Left colon (tissue), 2 donors: ENCODE measurements around the gene STK32C. TPM values are rescaled to one million over a fixed set of nuclear protein-coding genes. Genes with fewer than 3 reads are reported as not detected.
A peak's percentile ranks its signal among the peaks of the same experiment; 100 is the strongest.

Source experiments
- ATAC-seq: fragments of 200-7000 bp; cut with Tn5 transposase; one replicate; pipeline ENCODE4 v1.9.1; 2020; ENCODE audit warnings: mild to moderate bottlenecking, moderate library complexity
- DNase-seq, 2 donors: peaks; one replicate each; pipeline ENCODE4 v3.0.0-alpha.2; 2020
- intact Hi-C, 2 donors: fragments of 100-400 bp; cut with DNase I in 1 of 2; cut with micrococcal nuclease in 1 of 2; formaldehyde crosslinking; loops; one replicate each; pipeline versions ENCODE4 v1.11.2 to v1.14.0; 2022; cut with DNase I, micrococcal nuclease
- total RNA-seq, 2 donors: library from RNA; stranded (reverse); fragmentation: NEBNext Ultra II Directional; extraction: Animal tissue kit (Norgen Biotek cat#: 25700); gene quantifications; one replicate each; pipeline ENCODE4 v1.2.1, GENCODE V29; 2021
- donor health status: DM: no; HTN: no; CAD: no.
- donor health status: DM: yes; HTN: yes; CAD: no.

Gene STK32C
- total RNA-seq, 2 donors from 2014 or later, result 8.4 to 10.0 TPM

- intact Hi-C loops, result no loop called here
- ATAC-seq, result no peak
Observed at GRCh38 chr10:132174237-132174636, 133.5 kb downstream of the STK32C start.

GRCh38 chr10:132173185-132173584, 134.6 kb downstream of the STK32C start:
- DNase-seq (no peak), ATAC-seq (no peak)
- intact Hi-C loops, result no loop called here

More at GRCh38 chr10:132174237-132174636, 133.5 kb downstream of the STK32C start:
- DNase-seq, result no peak

GRCh38 chr10:132172091-132173066, 135.4 kb downstream of the STK32C start:
- ATAC-seq, result no peak
- no peak for DNase-seq
- intact Hi-C loops, result no loop called here

- ATAC-seq (no peak), DNase-seq (no peak)
- intact Hi-C loops, result no loop called here
Observed at GRCh38 chr10:132170561-132171361, 137.0 kb downstream of the STK32C start.

- intact Hi-C loops, result no loop called here
- no peak for ATAC-seq
- no peak for DNase-seq
Observed at GRCh38 chr10:132169766-132170560, 137.8 kb downstream of the STK32C start.

GRCh38 chr10:132169031-132169765, 138.6 kb downstream of the STK32C start:
- ATAC-seq (no peak), DNase-seq (no peak)
- intact Hi-C loops, result no loop called here

GRCh38 chr10:132168571-132169030, 139.1 kb downstream of the STK32C start:
- DNase-seq (no peak), ATAC-seq (no peak)
- intact Hi-C loops, result no loop called here

GRCh38 chr10:132167976-132168375, 139.8 kb downstream of the STK32C start:
- intact Hi-C loops, result no loop called here
- DNase-seq, result no peak

GRCh38 chr10:132167041-132167674, 140.6 kb downstream of the STK32C start:
- intact Hi-C loops, result no loop called here
- ATAC-seq (no peak), DNase-seq (no peak)

More at GRCh38 chr10:132167976-132168375, 139.8 kb downstream of the STK32C start:
- no peak for ATAC-seq

GRCh38 chr10:132166216-132166950, 141.4 kb downstream of the STK32C start:
- DNase-seq (no peak), ATAC-seq (no peak)
- intact Hi-C loops, result no loop called here

GRCh38 chr10:132165416-132165980, 142.3 kb downstream of the STK32C start:
- ATAC-seq (no peak), DNase-seq (no peak)
- intact Hi-C loops, result no loop called here

GRCh38 chr10:132164761-132165278, 142.9 kb downstream of the STK32C start:
- intact Hi-C loops, result no loop called here
- DNase-seq (peak; percentile 37 to 66), ATAC-seq (peak; percentile 69)

GRCh38 chr10:132163826-132164515, 143.8 kb downstream of the STK32C start:
- ATAC-seq (no peak), DNase-seq (no peak)
- intact Hi-C loops, result no loop called here

GRCh38 chr10:132163278-132163765, 144.4 kb downstream of the STK32C start:
- peak; percentile 88 for ATAC-seq
- peak; percentile 66 to 70 for DNase-seq
- intact Hi-C loops, result no loop called here

GRCh38 chr10:132162590-132163277, 145.0 kb downstream of the STK32C start:
- DNase-seq (peak; percentile 52 to 54), ATAC-seq (peak; percentile 62)
- intact Hi-C loops, result no loop called here
